ENCODE measurements around the gene SPATC1L. TPM values are rescaled to one million over a fixed set of nuclear protein-coding genes. Genes with fewer than 3 reads are reported as not detected.
"Not testable (repeated sequence)": the region's sequence is repeated elsewhere in the genome, so short reads cannot be mapped to it uniquely, and the experiment has no call there.

Gene SPATC1L
- total RNA-seq, 2 donors from 2014 or later: 6.2 to 6.9 TPM

DNA sequence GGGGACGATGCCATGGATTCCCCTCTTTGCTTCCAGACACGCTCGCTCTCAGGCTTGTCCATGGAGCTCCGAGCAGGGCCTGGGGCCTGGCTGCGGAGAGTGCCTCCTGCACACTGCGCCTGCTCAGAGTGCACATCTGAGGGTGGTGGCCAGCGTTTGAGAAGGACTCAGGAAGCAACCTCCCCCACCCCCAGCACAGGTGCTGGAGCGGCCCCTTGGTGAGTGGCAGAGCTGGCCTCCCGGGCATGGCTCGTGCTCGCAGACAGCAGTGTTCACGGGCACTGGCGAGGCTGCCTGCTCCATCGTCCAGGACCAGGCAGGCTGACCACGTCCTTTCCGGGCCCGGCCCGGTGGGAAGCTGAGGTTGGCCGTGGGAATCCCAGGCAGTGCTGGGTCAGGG, 2.8 kb downstream of the SPATC1L start:
- Histone ChIP-seq H3K27me3 (no peaks in the 10 kb centered on the region), H3K4me3 (no peak overlapping the region), H3K27ac (no peak overlapping the region), H3K36me3 (no peaks in the 10 kb centered on the region), H3K9ac (ENCODE audit: low read depth in 2 of 2, low read length in 2 of 2) (no peak overlapping the region), H3K9me3 (no peaks in the 10 kb centered on the region), H3K4me1 (no peaks in the 10 kb centered on the region)
- TF ChIP-seq, protein P1, sequence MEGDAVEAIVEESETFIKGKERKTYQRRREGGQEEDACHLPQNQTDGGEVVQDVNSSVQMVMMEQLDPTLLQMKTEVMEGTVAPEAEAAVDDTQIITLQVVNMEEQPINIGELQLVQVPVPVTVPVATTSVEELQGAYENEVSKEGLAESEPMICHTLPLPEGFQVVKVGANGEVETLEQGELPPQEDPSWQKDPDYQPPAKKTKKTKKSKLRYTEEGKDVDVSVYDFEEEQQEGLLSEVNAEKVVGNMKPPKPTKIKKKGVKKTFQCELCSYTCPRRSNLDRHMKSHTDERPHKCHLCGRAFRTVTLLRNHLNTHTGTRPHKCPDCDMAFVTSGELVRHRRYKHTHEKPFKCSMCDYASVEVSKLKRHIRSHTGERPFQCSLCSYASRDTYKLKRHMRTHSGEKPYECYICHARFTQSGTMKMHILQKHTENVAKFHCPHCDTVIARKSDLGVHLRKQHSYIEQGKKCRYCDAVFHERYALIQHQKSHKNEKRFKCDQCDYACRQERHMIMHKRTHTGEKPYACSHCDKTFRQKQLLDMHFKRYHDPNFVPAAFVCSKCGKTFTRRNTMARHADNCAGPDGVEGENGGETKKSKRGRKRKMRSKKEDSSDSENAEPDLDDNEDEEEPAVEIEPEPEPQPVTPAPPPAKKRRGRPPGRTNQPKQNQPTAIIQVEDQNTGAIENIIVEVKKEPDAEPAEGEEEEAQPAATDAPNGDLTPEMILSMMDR (IDR thresholded peaks at IDR 0.05): no peak
- DNase-seq: no peak
- intact Hi-C loops (cut with DNase I): loop anchor here (5.0 kb wide), 1 partner anchor 51 kb away; no protein-coding TSS in a partner anchor

GRCh38 chr21:46180778-46181391, 3.4 kb downstream of the SPATC1L start:
- intact Hi-C loops (cut with DNase I): loop anchor here (5.0 kb wide), 1 partner anchor 51 kb away; no protein-coding TSS in a partner anchor

DNA sequence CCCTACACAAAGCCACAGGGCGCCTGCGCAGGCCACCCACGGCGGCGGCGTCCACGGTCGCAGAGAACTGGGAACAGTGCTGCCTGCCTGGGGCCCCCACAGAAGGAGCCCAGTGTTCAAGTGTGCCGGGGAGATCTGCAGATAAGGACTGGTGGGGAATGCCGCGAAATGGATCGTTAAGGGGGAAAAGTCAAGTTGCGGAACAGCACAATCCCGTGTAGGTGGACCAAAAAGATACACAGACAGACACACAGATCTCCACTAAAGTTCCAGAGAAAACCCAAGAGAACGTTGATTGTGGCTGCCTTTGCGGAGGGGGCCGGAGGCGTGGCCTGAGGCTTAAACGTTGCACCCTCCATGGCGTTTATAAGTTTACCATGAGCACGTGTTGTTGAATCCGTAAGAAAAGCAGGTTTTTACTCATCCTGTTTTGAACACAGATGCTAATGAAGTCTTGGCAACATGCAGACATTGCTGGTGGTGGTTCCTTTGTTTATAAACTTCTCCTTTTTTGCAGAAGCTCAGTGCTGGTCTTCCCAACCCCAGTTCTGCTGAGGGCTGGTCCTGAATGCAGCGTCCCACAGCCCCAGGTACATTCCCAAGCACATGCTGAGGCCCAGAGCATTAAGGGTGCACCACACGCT, 4.1 kb downstream of the SPATC1L start:
- Histone ChIP-seq H3K9ac (ENCODE audit: low read depth in 2 of 2, low read length in 2 of 2) (no peak overlapping the region), H3K27ac (no peak overlapping the region), H3K27me3 (no peaks in the 10 kb centered on the region), H3K4me3 (no peak overlapping the region), H3K36me3 (no peaks in the 10 kb centered on the region), H3K4me1 (no peaks in the 10 kb centered on the region), H3K9me3 (no peaks in the 10 kb centered on the region)
- TF ChIP-seq, protein P1 (IDR thresholded peaks at IDR 0.05): no peak
- intact Hi-C loops (cut with DNase I): loop anchor here (5.0 kb wide), 1 partner anchor 52 kb away; no protein-coding TSS in a partner anchor
- DNase-seq: peak; percentile 13

More at GRCh38 chr21:46180778-46181391, 3.4 kb downstream of the SPATC1L start:
- no peak overlapping the region for H3K9ac ChIP-seq (ENCODE audit: low read depth in 2 of 2, low read length in 2 of 2)
- H3K36me3 ChIP-seq: no peaks in the 10 kb centered on the region
- H3K4me3 ChIP-seq: no peak overlapping the region
- no peak for DNase-seq
- no peaks in the 10 kb centered on the region for H3K4me1 ChIP-seq
- H3K9me3 ChIP-seq: no peaks in the 10 kb centered on the region
- no peak overlapping the region for H3K27ac ChIP-seq
- TF ChIP-seq, protein P1 (IDR thresholded peaks at IDR 0.05): no peak
- no peaks in the 10 kb centered on the region for H3K27me3 ChIP-seq

GRCh38 chr21:46179708-46180078, 4.6 kb downstream of the SPATC1L start:
- Histone ChIP-seq H3K27ac (no peak overlapping the region), H3K27me3 (no peaks in the 10 kb centered on the region), H3K36me3 (no peaks in the 10 kb centered on the region), H3K4me3 (no peak overlapping the region), H3K9ac (ENCODE audit: low read depth in 2 of 2, low read length in 2 of 2) (no peak overlapping the region), H3K9me3 (no peaks in the 10 kb centered on the region), H3K4me1 (no peaks in the 10 kb centered on the region)
- DNase-seq: no peak
- TF ChIP-seq, protein P1 (IDR thresholded peaks at IDR 0.05): no peak
- intact Hi-C loops (cut with DNase I): loop anchor here (5.0 kb wide), 1 partner anchor 53 kb away; no protein-coding TSS in a partner anchor

DNA sequence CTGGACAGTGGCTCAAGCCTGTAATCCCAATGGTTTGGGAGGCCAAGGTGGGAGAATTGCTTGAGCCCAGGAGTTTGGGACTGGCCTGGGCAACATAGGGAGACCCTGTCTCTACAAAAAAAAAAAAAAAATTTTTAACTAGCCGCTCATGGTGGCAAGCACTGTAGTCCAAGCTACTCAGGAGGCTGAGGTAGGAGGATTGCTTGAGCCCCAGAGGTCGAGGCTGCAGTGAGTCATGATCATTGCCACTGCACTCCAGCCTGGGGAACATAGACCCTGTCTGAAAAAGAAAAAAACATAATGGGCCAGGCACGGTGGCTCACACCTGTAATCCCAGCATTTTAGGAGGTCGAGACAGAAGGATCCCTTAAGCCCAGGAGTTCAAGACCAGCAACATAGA, 5.3 kb downstream of the SPATC1L start:
- no peaks in the 10 kb centered on the region for H3K27me3 ChIP-seq
- H3K9ac ChIP-seq (ENCODE audit: low read depth in 2 of 2, low read length in 2 of 2): no peak overlapping the region
- no peaks in the 10 kb centered on the region for H3K9me3 ChIP-seq
- H3K27ac ChIP-seq: no peak overlapping the region
- H3K36me3 ChIP-seq: no peaks in the 10 kb centered on the region
- DNase-seq: no peak
- intact Hi-C loops (cut with DNase I): no loop called here
- no peaks in the 10 kb centered on the region for H3K4me1 ChIP-seq
- no peak overlapping the region for H3K4me3 ChIP-seq
- TF ChIP-seq, protein P1 (IDR thresholded peaks at IDR 0.05): no peak

- intact Hi-C loops (cut with DNase I); H3K4me1 ChIP-seq; H3K36me3 ChIP-seq; H3K27me3 ChIP-seq; DNase-seq; H3K4me3 ChIP-seq; H3K27ac ChIP-seq; H3K9ac ChIP-seq (ENCODE audit: low read depth in 2 of 2, low read length in 2 of 2); H3K9me3 ChIP-seq: not testable (repeated sequence)
Measured at GRCh38 chr21:46176443-46177129, 7.7 kb downstream of the SPATC1L start.
